ENCODE data around the gene IFT122.
A peak's percentile ranks its signal among the peaks of the same experiment; 100 is the strongest.

The IFT122 gene

GRCh38 chr3:129417326-129417725 lies 22.7 kb upstream of the IFT122 start:
- DNase-seq, result no peak

GRCh38 chr3:129418041-129418973 lies 21.7 kb upstream of the IFT122 start:
- no peak for DNase-seq

- no peak for DNase-seq
Observed at GRCh38 chr3:129419476-129419875, 20.5 kb upstream of the IFT122 start.

GRCh38 chr3:129421236-129421883 lies 18.7 kb upstream of the IFT122 start:
- no peak for DNase-seq

GRCh38 chr3:129421988-129422745 lies 17.9 kb upstream of the IFT122 start:
- DNase-seq, result no peak

GRCh38 chr3:129422897-129423296 lies 17.1 kb upstream of the IFT122 start:
- no peak for DNase-seq

GRCh38 chr3:129424185-129424841 lies 15.7 kb upstream of the IFT122 start:
- DNase-seq, result no peak

GRCh38 chr3:129425213-129425612 lies 14.8 kb upstream of the IFT122 start:
- DNase-seq, result no peak

- DNase-seq, result no peak
Observed at GRCh38 chr3:129425619-129426018, 14.4 kb upstream of the IFT122 start.

GRCh38 chr3:129428007-129428375 lies 12.0 kb upstream of the IFT122 start:
- no peak for DNase-seq

GRCh38 chr3:129428376-129429079 lies 11.5 kb upstream of the IFT122 start, which contains the start of gene EFCAB12:
EFCAB12 (minus strand) TSS chr3:129428636; CDS start chr3:129428488, 148 bp downstream.
- peak; percentile 92 for DNase-seq

- DNase-seq, result no peak
Observed at GRCh38 chr3:129429080-129429451, 11.0 kb upstream of the IFT122 start.

GRCh38 chr3:129429602-129430001 lies 10.4 kb upstream of the IFT122 start:
- DNase-seq, result no peak

GRCh38 chr3:129432036-129432435 lies 8.0 kb upstream of the IFT122 start:
- DNase-seq, result no peak

GRCh38 chr3:129432671-129433070 lies 7.4 kb upstream of the IFT122 start:
- DNase-seq, result no peak

GRCh38 chr3:129433565-129433964 lies 6.5 kb upstream of the IFT122 start:
- DNase-seq, result no peak

- DNase-seq, result no peak
Observed at GRCh38 chr3:129434140-129434539, 5.9 kb upstream of the IFT122 start.

GRCh38 chr3:129435367-129435766 lies 4.7 kb upstream of the IFT122 start:
- DNase-seq, result no peak

- no peak for DNase-seq
Observed at GRCh38 chr3:129439226-129439816, 703 bp upstream of the IFT122 start.

GRCh38 chr3:129440618-129441190 lies 680 bp downstream of the IFT122 start:
- DNase-seq, result no peak

GRCh38 chr3:129441215-129441614 lies 1.2 kb downstream of the IFT122 start:
- peak; percentile 58 for DNase-seq

Measured in activated CD8-positive, alpha-beta memory T cell treated with anti-CD3 and anti-CD28 coated beads for 24 hours (primary cell).